HCT116 (cell line): ENCODE results near the gene ALDH4A1. TPM values are rescaled to one million over a fixed set of nuclear protein-coding genes. Genes with fewer than 3 reads are reported as not detected.

Experiments used
- ATAC-seq: fragments of 200-7000 bp; cut with Tn5 transposase; 2 replicates; pipeline ENCODE4 v1.9.1; 2020; ENCODE audit warnings: mild to moderate bottlenecking, moderate library complexity
- BruUV-seq: library from RNA; stranded (reverse); fragments of 400-500 nt; replicated peaks from 2 replicates; lab custom pipeline; 2021; lab: Mats Ljungman, UMichigan
- CTCF ChIA-PET: fragments of 300-600 bp; sonication (Branson Sonifier 250); formaldehyde crosslinking; loops from one replicate; lab custom pipeline; 2021; ENCODE audit warnings: antibody characterized with exemption; lab: Charles Lee
- POLR2A ChIA-PET: fragments of 300-600, 350-600 bp; sonication (Branson Sonifier 250); formaldehyde crosslinking; loops from one replicate; lab custom pipeline; 2021; ENCODE audit warnings: antibody characterized with exemption; lab: Charles Lee
- RAD21 ChIA-PET, 2 experiments: fragments of 300-600 bp; sonication (Branson Sonifier 250); formaldehyde crosslinking; loops; one replicate each; lab custom pipeline; 2023; ENCODE audit warnings: low total read pairs in 2 of 2; ENCODE audit not compliant: uncharacterized antibody in 2 of 2, unreplicated experiment in 2 of 2, low non-redundant PET in 1 of 2; lab: Charles Lee
- DNase-seq: peaks from one replicate; pipeline ENCODE4 v3.0.0-alpha.2; 2010; ENCODE audit warnings: low read depth, low spot score
- H2AFZ ChIP-seq: fragments of 200-600 bp; shearing (Covaris generic), sonication (generic); 2 replicates; pipeline ENCODE4 v1.6.1; 2017; ENCODE audit warnings: low read depth, mixed run types, mixed read lengths, antibody characterized with exemption, low read length; ENCODE audit not compliant: poor library complexity, severe bottlenecking
- H3K27ac ChIP-seq: 2 replicates; pipeline ENCODE4 v1.5.1; 2012; ENCODE audit warnings: low read depth, low read length
- H3K27me3 ChIP-seq: fragments of 200-600 bp; sonication (generic); 2 replicates; pipeline ENCODE4 v1.6.1; 2016; ENCODE audit warnings: mixed run types, low read length, mixed read lengths; ENCODE audit not compliant: insufficient read depth
- H3K36me3 ChIP-seq, 2 experiments: fragments of 200-500 bp in 1 of 2; fragments of 200-600 bp in 1 of 2; sonication (Bioruptor generic) in 1 of 2; sonication (generic) in 1 of 2; 2 replicates each; pipeline versions ENCODE4 v1.5.1 to v1.6.1; 2014 to 2016; ENCODE audit warnings: low read length in 2 of 2, inconsistent platforms in 1 of 2, mixed read lengths in 1 of 2, mixed run types in 1 of 2; ENCODE audit not compliant: insufficient read depth in 2 of 2, control insufficient read depth in 1 of 2
- H3K4me1 ChIP-seq, 2 experiments: fragments of 200-600 bp in 1 of 2; sonication (generic) in 1 of 2; 2 replicates each; pipeline versions ENCODE4 v1.5.1 to v1.6.1; 2012 to 2017; ENCODE audit warnings: low read length in 2 of 2, inconsistent platforms in 1 of 2, mild to moderate bottlenecking in 1 of 2, mixed read lengths in 1 of 2, mixed run types in 1 of 2, moderate library complexity in 1 of 2; ENCODE audit not compliant: insufficient read depth in 2 of 2, control insufficient read depth in 1 of 2
- H3K4me2 ChIP-seq: fragments of 200-600 bp; sonication (generic); 2 replicates; pipeline ENCODE4 v1.6.1; 2017; ENCODE audit warnings: mixed run types, low read length, mixed read lengths
- H3K4me3 ChIP-seq, 2 experiments: fragments of 200-600 bp in 1 of 2; sonication (generic) in 1 of 2; replicated peaks in 1 of 2; 2 replicates each; pipeline ENCODE4 v1.5.1; 2011 to 2016; ENCODE audit warnings: low read length in 2 of 2, control low read depth in 1 of 2, low read depth in 1 of 2, mild to moderate bottlenecking in 1 of 2, mixed read lengths in 1 of 2, mixed run types in 1 of 2
- H3K79me2 ChIP-seq: fragments of 200-600 bp; sonication (generic); 2 replicates; pipeline ENCODE4 v1.6.1; 2017; ENCODE audit warnings: mild to moderate bottlenecking, mixed run types, low read length, moderate library complexity, mixed read lengths; ENCODE audit not compliant: insufficient read depth
- H3K9ac ChIP-seq: fragments of 200-600 bp; sonication (generic); 2 replicates; pipeline ENCODE4 v1.6.1; 2016; ENCODE audit warnings: low read length, mixed read lengths
- H3K9me2 ChIP-seq: fragments of 200-600 bp; sonication (generic), shearing (Covaris generic); 2 replicates; pipeline ENCODE4 v1.6.1; 2017; ENCODE audit warnings: mixed run types, mild to moderate bottlenecking, moderate library complexity; ENCODE audit not compliant: insufficient read depth
- H3K9me3 ChIP-seq, 2 experiments: fragments of 200-500 bp in 1 of 2; fragments of 200-600 bp in 1 of 2; sonication (Bioruptor generic) in 1 of 2; sonication (generic) in 1 of 2; 2 replicates each; pipeline ENCODE4 v1.6.1; 2014 to 2017; ENCODE audit warnings: low read length in 2 of 2, mixed read lengths in 2 of 2, inconsistent platforms in 1 of 2, low read depth in 1 of 2, mild to moderate bottlenecking in 1 of 2, mixed run types in 1 of 2, moderate library complexity in 1 of 2; ENCODE audit not compliant: control insufficient read depth in 1 of 2, insufficient read depth in 1 of 2
- H4K20me1 ChIP-seq: fragments of 200-600 bp; sonication (generic), shearing (Covaris generic); 2 replicates; pipeline ENCODE4 v1.6.1; 2017; ENCODE audit warnings: mixed run types, mild to moderate bottlenecking, moderate library complexity; ENCODE audit not compliant: insufficient read depth
- ATF3 ChIP-seq: IDR thresholded peaks from 2 replicates; pipeline ENCODE4 v1.6.1; 2012
- CTCF ChIP-seq, 3 experiments: fragments of 200-600 bp in 1 of 3; sonication (generic) in 1 of 3; IDR thresholded peaks in 2 of 3; conservative IDR thresholded peaks in 1 of 3; 2 replicates each; pipeline ENCODE4 v1.5.1; 2012 to 2017; ENCODE audit warnings: low read depth in 2 of 3, low read length in 2 of 3, antibody characterized with exemption in 1 of 3, borderline replicate concordance in 1 of 3, control low read depth in 1 of 3, mild to moderate bottlenecking in 1 of 3, mixed read lengths in 1 of 3, mixed run types in 1 of 3, moderate library complexity in 1 of 3; ENCODE audit not compliant: insufficient read depth in 1 of 3
- EGR1 ChIP-seq: IDR thresholded peaks from 2 replicates; pipeline ENCODE4 v1.6.1; 2012; ENCODE audit warnings: low read depth
- EZH2phosphoT487 ChIP-seq: fragments of 200-600 bp; IDR thresholded peaks from 2 replicates; pipeline ENCODE4 v1.6.1; 2018; ENCODE audit warnings: antibody characterized with exemption, borderline replicate concordance
- FOSL1 ChIP-seq: IDR thresholded peaks from 2 replicates; pipeline ENCODE4 v1.6.1; 2012; ENCODE audit warnings: low read depth
- JUND ChIP-seq: IDR thresholded peaks from 2 replicates; pipeline ENCODE4 v1.6.1; 2012
- MAX ChIP-seq: IDR thresholded peaks from 2 replicates; pipeline ENCODE4 v1.6.1; 2012
- POLR2A ChIP-seq: IDR thresholded peaks from 2 replicates; pipeline ENCODE4 v1.7.0; 2011; ENCODE audit warnings: borderline replicate concordance; ENCODE audit not compliant: insufficient read depth, insufficient read length; ENCODE audit errors: extremely low read depth
- POLR2AphosphoS5 ChIP-seq: IDR thresholded peaks from 2 replicates; pipeline ENCODE4 v1.6.1; 2011; ENCODE audit warnings: mild to moderate bottlenecking, low read depth, low read length, moderate library complexity
- SRF ChIP-seq: IDR thresholded peaks from 2 replicates; pipeline ENCODE4 v1.6.1; 2012; ENCODE audit warnings: low read depth
- YY1 ChIP-seq: IDR thresholded peaks from 2 replicates; pipeline ENCODE4 v1.6.1; 2011; ENCODE audit warnings: low read length, low read depth, moderate library complexity, mild to moderate bottlenecking; ENCODE audit not compliant: insufficient replicate concordance; ENCODE audit errors: extremely low read depth
- ZBTB33 ChIP-seq: IDR thresholded peaks from 2 replicates; pipeline ENCODE4 v1.6.1; 2011; ENCODE audit warnings: mild to moderate bottlenecking, low read length, moderate library complexity; ENCODE audit not compliant: insufficient replicate concordance; ENCODE audit errors: extremely low read depth
- intact Hi-C: fragments of 100-400 bp; cut with micrococcal nuclease; formaldehyde crosslinking; loops from 2 replicates; pipeline ENCODE4 v1.10.0; 2022
- total RNA-seq: library from RNA; stranded (reverse); gene quantifications from one replicate; pipeline ENCODE4 v1.2.1, GENCODE V29; 2021; ENCODE audit not compliant: unreplicated experiment

ALDH4A1 gene
- total RNA-seq, 1 experiment from 2014 or later: 12.6 TPM

- Histone ChIP-seq H3K9me3 (no peaks in the 10 kb centered on the region), H3K36me3 (peaks cover 6 to 21% of the 10 kb centered on the region in 2 experiments; a peak in 2 of 4 replicates), H4K20me1 (no peaks in the 10 kb centered on the region), H2AFZ (no peak overlapping the region), H3K4me1 (peaks cover 4 to 10% of the 10 kb centered on the region in 2 experiments), H3K4me3 (no peak overlapping the region), H3K79me2 (no peaks in the 10 kb centered on the region), H3K9me2 (no peaks in the 10 kb centered on the region), H3K9ac (no peak overlapping the region), H3K4me2 (no peak overlapping the region), H3K27ac (no peak overlapping the region), H3K27me3 (no peaks in the 10 kb centered on the region)
- BruUV-seq: no TSS peak
- ATAC-seq (no peak), DNase-seq (no peak)
- TF ChIP-seq POLR2A (no peak), CTCF (IDR thresholded peaks at IDR 0.05 in 2 of 3, conservative IDR thresholded peaks at IDR 0.05 in 1 of 3; ENCODE audit: borderline replicate concordance in 1 of 3, insufficient read depth in 1 of 3, low read depth in 2 of 3, low read length in 2 of 3) (no peak), MAX (no peak), YY1 (no peak), EZH2phosphoT487 (no peak), FOSL1 (no peak), POLR2AphosphoS5 (no peak), JUND (no peak), ZBTB33 (no peak), EGR1 (no peak), ATF3 (no peak), SRF (no peak)
- intact Hi-C loops: loop anchor here (1.0 to 10.0 kb wide), 4 partner anchors 65 to 747 kb away; no protein-coding TSS in a partner anchor
- RAD21 ChIA-PET: no interaction called here
- CTCF ChIA-PET: interaction anchor here (2.0 to 2.1 kb wide), 2 partner anchors 64 to 205 kb away, joined by 6 to 13 read pairs; no protein-coding TSS in a partner anchor
- POLR2A ChIA-PET: no interaction called here
Measured at GRCh38 chr1:18907917-18908845, 5.8 kb upstream of the ALDH4A1 start.
